Muscle of leg (tissue), 11 donors: ENCODE results near the gene HIVEP3. TPM values are rescaled to one million over a fixed set of nuclear protein-coding genes. Genes with fewer than 3 reads are reported as not detected.

ENCODE experiments used
- DNase-seq: peaks from one replicate; pipeline ENCODE4 v3.0.0; 2013
- H3K27ac ChIP-seq: one replicate; pipeline ENCODE4 v1.5.1; 2013; ENCODE audit warnings: mild to moderate bottlenecking, low read length, control low read depth
- H3K27me3 ChIP-seq: one replicate; pipeline ENCODE4 v1.6.1; 2013; ENCODE audit warnings: low read length; ENCODE audit not compliant: control insufficient read depth, insufficient read depth
- H3K36me3 ChIP-seq: one replicate; pipeline ENCODE4 v1.6.1; 2013; ENCODE audit warnings: low read length; ENCODE audit not compliant: control insufficient read depth, insufficient read depth
- H3K4me1 ChIP-seq: one replicate; pipeline ENCODE4 v1.6.1; 2013; ENCODE audit warnings: low read length; ENCODE audit not compliant: control insufficient read depth, insufficient read depth
- H3K4me3 ChIP-seq: one replicate; pipeline ENCODE4 v1.5.1; 2013; ENCODE audit warnings: low read length, control low read depth
- H3K9me3 ChIP-seq: replicated peaks from 2 replicates; pipeline ENCODE4 v1.6.1; 2013; ENCODE audit warnings: low read depth, low read length; ENCODE audit not compliant: control insufficient read depth
- WGBS: methylation state at CpG from one replicate; pipeline ENCODE4 v1.1.5; 2013; ENCODE audit warnings: missing lambda C conversion rate; ENCODE audit not compliant: insufficient coverage; 5-methylcytosine and 5-hydroxymethylcytosine counted together
- polyA plus RNA-seq, 8 donors: library from polyadenylated mRNA; unstranded; fragments of 120-200 nt; gene quantifications; one replicate each; pipeline versions ENCODE4 v1.2.1 to v1.2.3, GENCODE V29; 2013; ENCODE audit warnings: inconsistent platforms in 1 of 8, low replicate concordance in 1 of 8; ENCODE audit not compliant: insufficient read length in 8 of 8, insufficient read depth in 1 of 8
- total RNA-seq: library from RNA; stranded (reverse); fragments of 120-200 nt; gene quantifications from one replicate; pipeline ENCODE4 v1.2.4, GENCODE V29; 2013

HIVEP3 gene
- total and polyA plus RNA-seq, 9 donors, result 0.93 to 3.7 (median 2.7) TPM

- Histone ChIP-seq H3K9me3 (no peaks in the 10 kb centered on the region), H3K27me3 (peaks cover under 1% of the 10 kb centered on the region), H3K36me3 (no peaks in the 10 kb centered on the region), H3K27ac (no peak overlapping the region), H3K4me3 (no peak overlapping the region), H3K4me1 (peaks cover 32% of the 10 kb centered on the region)
- DNase-seq, result no peak
- 100% methylated on average over 1 of the region's 3 CpGs for WGBS
These were observed 277.3 kb downstream of the HIVEP3 start for GRCh38 chr1:41641475-41641814.

- H3K4me1 ChIP-seq, result peaks cover 32% of the 10 kb centered on the region
These were observed 277.8 kb downstream of the HIVEP3 start for GRCh38 chr1:41640756-41641474.

GRCh38 chr1:41640141-41640751 is 278.5 kb downstream of the HIVEP3 start:
- Histone ChIP-seq H3K27ac (no peak overlapping the region), H3K4me3 (no peak overlapping the region), H3K4me1 (peaks cover 32% of the 10 kb centered on the region), H3K36me3 (no peaks in the 10 kb centered on the region), H3K9me3 (no peaks in the 10 kb centered on the region), H3K27me3 (no peaks in the 10 kb centered on the region)
- DNase-seq, result no peak
- WGBS, result 79% methylated on average over 6 of the region's 12 CpGs

More at GRCh38 chr1:41640756-41641474, 277.8 kb downstream of the HIVEP3 start:
- 94% methylated on average over 2 of the region's 8 CpGs for whole genome bisulfite sequencing
- no peaks in the 10 kb centered on the region for H3K27me3 ChIP-seq
- no peak overlapping the region for H3K4me3 ChIP-seq
- no peak overlapping the region for H3K27ac ChIP-seq
- H3K36me3 ChIP-seq, result no peaks in the 10 kb centered on the region
- no peaks in the 10 kb centered on the region for H3K9me3 ChIP-seq
- no peak for DNase-seq

- Histone ChIP-seq H3K36me3 (no peaks in the 10 kb centered on the region), H3K9me3 (no peaks in the 10 kb centered on the region), H3K27ac (no peak overlapping the region), H3K27me3 (no peaks in the 10 kb centered on the region), H3K4me3 (no peak overlapping the region), H3K4me1 (peaks cover 32% of the 10 kb centered on the region)
- WGBS, result 87% methylated on average over 3 of the region's 10 CpGs
- peak; percentile 52 for DNase-seq
These were observed 279.3 kb downstream of the HIVEP3 start for GRCh38 chr1:41639332-41639936.

- Histone ChIP-seq H3K9me3 (no peaks in the 10 kb centered on the region), H3K27ac (no peak overlapping the region), H3K36me3 (no peaks in the 10 kb centered on the region), H3K27me3 (no peaks in the 10 kb centered on the region), H3K4me3 (no peak overlapping the region), H3K4me1 (peaks cover 32% of the 10 kb centered on the region)
- peak; percentile 66 for DNase-seq
- WGBS, result 76% methylated on average over 2 of the region's 4 CpGs
These were observed 280.4 kb downstream of the HIVEP3 start for GRCh38 chr1:41638086-41639024.

- Histone ChIP-seq H3K27me3 (no peaks in the 10 kb centered on the region), H3K27ac (no peak overlapping the region), H3K4me3 (no peak overlapping the region), H3K9me3 (no peaks in the 10 kb centered on the region), H3K36me3 (no peaks in the 10 kb centered on the region), H3K4me1 (peaks cover 32% of the 10 kb centered on the region)
- no peak for DNase-seq
- WGBS, result 71% methylated on average over 4 of the region's 7 CpGs
These were observed 281.4 kb downstream of the HIVEP3 start for GRCh38 chr1:41637367-41637766.

GRCh38 chr1:41633764-41634163 is 285.0 kb downstream of the HIVEP3 start:
- no peak for DNase-seq
- no CpG with 5 or more reads among the region's 5 CpGs for WGBS
- Histone ChIP-seq H3K36me3 (no peaks in the 10 kb centered on the region), H3K4me1 (peaks cover 4% of the 10 kb centered on the region), H3K9me3 (no peaks in the 10 kb centered on the region), H3K4me3 (no peak overlapping the region), H3K27me3 (no peaks in the 10 kb centered on the region), H3K27ac (no peak overlapping the region)

- no peaks in the 10 kb centered on the region for H3K9me3 ChIP-seq
- WGBS, result 68% methylated on average over 10 of the region's 14 CpGs
- no peak overlapping the region for H3K4me3 ChIP-seq
- H3K36me3 ChIP-seq, result no peaks in the 10 kb centered on the region
- no peak overlapping the region for H3K27ac ChIP-seq
- no peaks in the 10 kb centered on the region for H3K4me1 ChIP-seq
- no peak for DNase-seq
- H3K27me3 ChIP-seq, result no peaks in the 10 kb centered on the region
These were observed 285.7 kb downstream of the HIVEP3 start for GRCh38 chr1:41632781-41633575.

- H3K27me3 ChIP-seq, result no peaks in the 10 kb centered on the region
- 81% methylated on average over 3 of the region's 6 CpGs for WGBS
- H3K27ac ChIP-seq, result no peak overlapping the region
These were observed 286.8 kb downstream of the HIVEP3 start for GRCh38 chr1:41631971-41632370.

More at GRCh38 chr1:41631971-41632370, 286.8 kb downstream of the HIVEP3 start:
- Histone ChIP-seq H3K4me1 (no peaks in the 10 kb centered on the region), H3K36me3 (no peaks in the 10 kb centered on the region), H3K9me3 (no peaks in the 10 kb centered on the region), H3K4me3 (no peak overlapping the region)
- DNase-seq, result no peak
